ENCODE results near the gene ZFYVE28. TPM values are rescaled to one million over a fixed set of nuclear protein-coding genes. Genes with fewer than 3 reads are reported as not detected.

The ZFYVE28 gene
- total and polyA plus RNA-seq, 5 experiments from 2014 or later = 5.0 to 12.3 (median 8.5) TPM

DNA sequence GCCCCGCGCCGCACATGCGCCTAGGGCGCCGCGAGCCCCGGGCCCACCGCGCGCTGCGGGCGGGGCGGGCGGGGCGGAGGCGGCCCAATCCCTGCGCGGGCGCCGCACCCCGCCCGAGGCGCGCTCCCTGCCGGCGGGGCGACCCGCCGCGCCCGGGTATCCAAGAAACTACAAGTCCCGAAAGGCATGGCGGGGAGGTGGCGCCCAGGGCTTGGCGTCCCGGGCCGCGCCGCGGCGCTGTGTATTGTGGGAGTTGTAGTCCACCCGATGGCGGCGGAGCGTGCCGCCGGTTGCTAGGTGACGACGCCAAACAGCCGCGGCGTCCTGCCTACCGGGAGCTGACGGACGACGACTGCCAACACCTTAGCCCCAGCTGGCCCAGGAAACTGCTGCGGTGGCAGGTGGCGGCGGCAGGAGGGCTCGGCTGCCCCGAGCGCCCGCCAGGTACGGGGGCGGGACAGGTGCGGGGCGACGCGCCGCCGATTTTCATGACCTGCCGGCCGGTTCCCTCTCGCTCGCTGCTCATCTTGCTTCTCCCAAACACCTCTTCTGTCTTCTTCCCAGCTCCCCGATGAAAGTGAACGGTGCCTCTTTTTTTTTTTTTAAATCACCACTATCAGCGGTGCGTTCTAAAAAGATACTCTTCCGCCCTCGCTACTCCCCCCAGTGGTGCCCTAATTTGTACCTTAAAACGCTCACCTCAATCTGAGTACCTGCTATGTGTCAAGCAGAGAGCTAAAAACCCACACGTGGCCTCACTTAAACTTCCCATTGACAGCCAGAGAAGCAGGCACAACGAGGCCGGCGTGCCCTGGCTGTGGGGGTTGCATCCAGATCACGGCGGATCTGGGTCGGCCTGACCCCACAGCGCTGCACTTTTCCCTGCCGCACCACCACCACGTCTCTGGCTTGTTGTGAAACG, 466 bp upstream of the ZFYVE28 start, which contains the start of gene CFAP99:
CFAP99 (plus strand) TSS at position 306 of the 922 bp plus-strand sequence.
- DNase-seq (peak; percentile 91 to 99 (median 96)), ATAC-seq (peak; percentile 83 to 87)
- Mint-ChIP-seq H3K4me1 (peaks cover 23 to 49% (median 46%) of the 10 kb centered on the region in 4 donors), H3K9me3 (peaks cover 0 to 3% (median 0%) of the 10 kb centered on the region in 9 donors), H3K27me3 (peaks cover 9 to 51% (median 28%) of the 10 kb centered on the region in 5 donors), H3K27ac (peak within 1 kb of the TSS; percentile 78 to 99 (median 95)), H3K36me3 (no peaks in the 10 kb centered on the region), H3K4me3 (peak within 1 kb of the TSS; percentile 87 to 98 (median 92))
- POLR2A ChIA-PET = interaction anchor here (0.6 to 1.5 kb wide), 10 partner anchors 14 to 656 kb away, joined by 3 to 8 read pairs (median 3); partner anchors contain the start of genes HAUS3, HTT, HTT-AS and MXD4

- H3K27me3 Mint-ChIP-seq = peaks cover 6 to 36% (median 24%) of the 10 kb centered on the region in 5 donors
These were observed 1.1 kb downstream of the ZFYVE28 start for GRCh38 chr4:2417226-2417764.

GRCh38 chr4:2416564-2417225, 1.8 kb downstream of the ZFYVE28 start:
- H3K4me3 Mint-ChIP-seq = peak overlapping the region; percentile 55 to 87 (median 75)
- H3K36me3 Mint-ChIP-seq = no peaks in the 10 kb centered on the region
- no peak for ATAC-seq
- H3K27ac Mint-ChIP-seq = peak overlapping the region in 7 of 10 donors; percentile 8 to 83 (median 46)
- H3K4me1 Mint-ChIP-seq = peaks cover 38 to 71% (median 67%) of the 10 kb centered on the region in 4 donors
- POLR2A ChIA-PET = interaction anchor here (1.1 to 1.7 kb wide), 3 partner anchors 45 to 154 kb away, joined by 3 to 6 read pairs (median 4); partner anchors contain the start of genes MXD4 and RNF4
- peak in 3 of 10 donors; percentile 29 to 40 (median 29) for DNase-seq
- peaks cover 6 to 31% (median 20%) of the 10 kb centered on the region in 5 donors for H3K27me3 Mint-ChIP-seq
- H3K9me3 Mint-ChIP-seq = peaks cover 0 to 3% (median 0%) of the 10 kb centered on the region in 9 donors

More at GRCh38 chr4:2417226-2417764, 1.1 kb downstream of the ZFYVE28 start:
- no peaks in the 10 kb centered on the region for H3K36me3 Mint-ChIP-seq
- peak overlapping the region in 4 of 10 donors; percentile 59 to 74 (median 62) for H3K27ac Mint-ChIP-seq
- no peak for ATAC-seq
- POLR2A ChIA-PET = interaction anchor here (1.4 kb wide), 1 partner anchor 155 kb away, joined by 4 read pairs; the partner anchor contains the start of gene MXD4
- DNase-seq = peak in 4 of 10 donors; percentile 17 to 30 (median 21)
- H3K4me1 Mint-ChIP-seq = peaks cover 35 to 65% (median 62%) of the 10 kb centered on the region in 4 donors
- peaks cover 0 to 3% (median 0%) of the 10 kb centered on the region in 9 donors for H3K9me3 Mint-ChIP-seq
- H3K4me3 Mint-ChIP-seq = peak overlapping the region; percentile 74 to 89 (median 85)

- Mint-ChIP-seq H3K36me3 (no peaks in the 10 kb centered on the region), H3K4me3 (peak overlapping the region; percentile 55 to 87 (median 75)), H3K27me3 (peaks cover 6 to 26% (median 19%) of the 10 kb centered on the region in 5 donors), H3K4me1 (peaks cover 40 to 78% (median 74%) of the 10 kb centered on the region in 4 donors), H3K9me3 (peaks cover 0 to 3% (median 0%) of the 10 kb centered on the region in 9 donors), H3K27ac (peak overlapping the region in 8 of 10 donors; percentile 8 to 83 (median 46))
- POLR2A ChIA-PET = interaction anchor here (0.5 to 1.7 kb wide), 6 partner anchors 46 to 880 kb away, joined by 3 to 6 read pairs (median 3); partner anchors contain the start of genes MXD4 and RNF4
- DNase-seq = no peak
- ATAC-seq = no peak
These were observed 2.4 kb downstream of the ZFYVE28 start for GRCh38 chr4:2415881-2416563.

DNA sequence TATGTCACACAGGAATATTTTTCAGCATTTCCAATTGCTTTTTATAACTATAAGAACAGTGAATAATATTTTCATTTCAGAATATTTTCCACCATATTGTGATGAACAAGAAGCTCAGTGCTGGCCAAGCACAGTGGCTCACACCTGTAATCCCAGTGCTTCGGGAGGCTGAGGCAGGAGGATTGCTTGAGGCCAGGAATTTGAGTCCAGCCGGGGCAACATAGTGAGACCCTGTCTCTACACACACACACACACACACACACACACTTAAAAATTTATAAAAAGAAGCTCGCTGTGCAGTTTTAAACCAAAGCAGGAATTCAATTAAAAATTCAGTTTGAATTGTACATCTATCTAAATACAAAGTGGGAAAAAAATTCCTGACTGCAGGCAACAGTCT, 3.2 kb downstream of the ZFYVE28 start:
- Mint-ChIP-seq H3K27ac (peak overlapping the region in 3 of 10 donors; percentile 9 to 55 (median 10)), H3K4me3 (peak overlapping the region in 1 of 10 donors; percentile 40), H3K27me3 (peaks cover 6 to 24% (median 14%) of the 10 kb centered on the region in 5 donors), H3K4me1 (peaks cover 41 to 83% (median 77%) of the 10 kb centered on the region in 4 donors), H3K36me3 (no peaks in the 10 kb centered on the region), H3K9me3 (peaks cover 0 to 3% (median 0%) of the 10 kb centered on the region in 9 donors)
- ATAC-seq = no peak
- DNase-seq = no peak
- POLR2A ChIA-PET = interaction anchor here (0.5 to 1.7 kb wide), 3 partner anchors 53 to 881 kb away, joined by 3 to 6 read pairs (median 3); partner anchors contain the start of gene RNF4

GRCh38 chr4:2413821-2414610, 4.4 kb downstream of the ZFYVE28 start:
- no peaks in the 10 kb centered on the region for H3K9me3 Mint-ChIP-seq
- POLR2A ChIA-PET = interaction anchor here (0.7 to 3.0 kb wide), 6 partner anchors 12 to 152 kb away, joined by 3 to 20 read pairs (median 10); partner anchors contain the start of genes FAM193A, MXD4 and RNF4

GRCh38 chr4:2412885-2413716, 5.3 kb downstream of the ZFYVE28 start:
- ATAC-seq = peak; percentile 74 to 79
- POLR2A ChIA-PET = interaction anchor here (0.7 to 3.0 kb wide), 15 partner anchors 11 to 833 kb away, joined by 3 to 20 read pairs (median 4); partner anchors contain the start of genes FAM193A, HAUS3, MXD4 and POLN

More at GRCh38 chr4:2413821-2414610, 4.4 kb downstream of the ZFYVE28 start:
- Mint-ChIP-seq H3K36me3 (no peaks in the 10 kb centered on the region), H3K27me3 (peaks cover 0 to 14% (median 5%) of the 10 kb centered on the region in 5 donors), H3K27ac (peak overlapping the region; percentile 63 to 99 (median 96)), H3K4me1 (peaks cover 34 to 72% (median 70%) of the 10 kb centered on the region in 4 donors), H3K4me3 (peak overlapping the region; percentile 69 to 88 (median 82))
- ATAC-seq (no peak), DNase-seq (peak in 2 of 10 donors; percentile 16 to 23)

DNA sequence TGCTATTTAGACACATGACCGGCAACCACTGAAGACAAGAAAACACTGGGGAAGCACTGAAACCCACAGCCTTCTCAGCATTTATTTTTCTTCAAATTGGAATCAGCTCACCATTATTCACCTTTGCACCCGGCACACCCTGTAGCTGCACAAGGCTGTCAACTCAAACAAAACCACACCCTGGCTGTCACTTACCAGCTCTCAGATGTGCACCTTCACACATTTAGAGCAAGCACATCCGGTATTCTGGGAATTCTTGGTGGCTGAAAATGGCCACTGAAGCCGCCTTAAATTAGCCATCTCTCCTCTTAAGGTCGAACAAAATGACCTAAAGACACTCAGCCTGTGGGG, 5.9 kb downstream of the ZFYVE28 start:
- peak in 8 of 10 donors; percentile 45 to 84 (median 71) for DNase-seq
- POLR2A ChIA-PET = interaction anchor here (0.6 to 3.0 kb wide), 15 partner anchors 10 to 172 kb away, joined by 3 to 20 read pairs (median 4); partner anchors contain the start of genes FAM193A, HAUS3, MXD4 and POLN
- Mint-ChIP-seq H3K27me3 (peaks cover 0 to 9% (median 5%) of the 10 kb centered on the region in 5 donors), H3K36me3 (no peaks in the 10 kb centered on the region), H3K27ac (peak overlapping the region; percentile 91 to 99 (median 96)), H3K4me3 (peak overlapping the region; percentile 69 to 88 (median 82)), H3K4me1 (peaks cover 33 to 68% (median 63%) of the 10 kb centered on the region in 4 donors), H3K9me3 (no peaks in the 10 kb centered on the region)
- ATAC-seq = peak; percentile 56 to 68

More at GRCh38 chr4:2412885-2413716, 5.3 kb downstream of the ZFYVE28 start:
- H3K9me3 Mint-ChIP-seq = no peaks in the 10 kb centered on the region
- peaks cover 0 to 14% (median 5%) of the 10 kb centered on the region in 5 donors for H3K27me3 Mint-ChIP-seq
- H3K4me1 Mint-ChIP-seq = peaks cover 33 to 72% (median 68%) of the 10 kb centered on the region in 4 donors
- peak overlapping the region; percentile 91 to 99 (median 96) for H3K27ac Mint-ChIP-seq
- peak; percentile 55 to 94 (median 88) for DNase-seq
- H3K36me3 Mint-ChIP-seq = no peaks in the 10 kb centered on the region
- H3K4me3 Mint-ChIP-seq = peak overlapping the region; percentile 69 to 88 (median 82)

GRCh38 chr4:2411786-2412510, 6.5 kb downstream of the ZFYVE28 start:
- H3K9me3 Mint-ChIP-seq = no peaks in the 10 kb centered on the region
- H3K27me3 Mint-ChIP-seq = peaks cover 0 to 9% (median 5%) of the 10 kb centered on the region in 5 donors
- ATAC-seq (no peak), DNase-seq (peak in 1 of 10 donors; percentile 11)
- H3K4me3 Mint-ChIP-seq = peak overlapping the region; percentile 69 to 88 (median 82)
- POLR2A ChIA-PET = interaction anchor here (0.6 to 3.0 kb wide), 13 partner anchors 9 to 171 kb away, joined by 3 to 20 read pairs (median 4); partner anchors contain the start of genes FAM193A, HAUS3, MXD4 and POLN
- no peaks in the 10 kb centered on the region for H3K36me3 Mint-ChIP-seq
- peak overlapping the region; percentile 91 to 99 (median 96) for H3K27ac Mint-ChIP-seq
- peaks cover 33 to 67% (median 63%) of the 10 kb centered on the region in 4 donors for H3K4me1 Mint-ChIP-seq

Data from naive thymus-derived CD8-positive, alpha-beta T cell (primary cell).